ENCODE data around the gene BPHL. TPM values are rescaled to one million over a fixed set of nuclear protein-coding genes. Genes with fewer than 3 reads are reported as not detected.

The BPHL gene
- polyA plus RNA-seq, 1 of the 3 experiments (the other 2 are of a cell fraction) = 21.7 TPM

DNA sequence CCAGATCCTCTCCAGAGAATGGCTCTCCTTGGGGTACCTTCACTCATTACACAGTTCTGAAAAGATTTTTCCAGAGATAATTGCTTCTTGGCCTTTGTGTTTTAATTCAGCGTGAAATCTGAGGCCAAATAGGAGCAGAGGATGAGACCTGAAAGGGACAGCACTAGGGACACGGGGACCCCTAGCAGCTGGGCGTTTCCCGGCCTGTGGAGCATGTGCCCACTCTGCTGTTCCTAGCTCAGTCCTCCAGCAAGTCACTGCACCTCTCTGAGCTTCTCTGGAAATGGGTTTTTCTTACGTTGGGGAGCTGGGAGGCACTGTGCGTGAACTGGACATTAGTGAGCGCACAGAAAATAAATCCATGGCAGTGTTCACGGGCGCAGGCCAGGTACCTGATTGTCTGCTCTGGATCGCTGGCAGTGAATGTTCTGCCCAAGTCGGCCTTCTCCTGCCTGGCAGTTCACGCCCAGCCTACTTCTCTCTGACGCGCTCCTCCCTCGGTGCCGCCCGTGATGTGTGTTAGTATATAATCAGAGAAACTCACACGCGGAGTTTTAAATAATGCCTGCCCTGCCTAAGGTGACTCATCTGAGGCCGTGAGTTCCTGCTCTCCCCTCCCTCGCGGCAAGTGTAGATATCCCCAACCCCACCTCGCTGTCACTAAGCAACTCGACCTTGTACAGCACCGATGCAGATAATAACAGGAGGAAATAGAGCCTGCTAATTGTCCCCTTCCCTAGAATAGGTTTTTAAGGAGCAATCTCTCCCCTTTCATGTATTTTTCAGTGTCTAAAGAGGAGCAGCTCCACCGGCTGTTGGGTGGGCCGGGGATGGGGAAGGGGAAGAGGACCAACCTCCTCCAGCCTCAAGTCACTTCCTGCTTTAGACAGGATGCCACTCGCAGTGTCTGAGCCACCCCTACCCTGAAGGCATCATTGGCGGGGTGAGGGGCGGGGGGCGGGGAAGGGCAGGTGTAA is 41.6 kb downstream of the BPHL start:
- no peak overlapping the region for H3K27ac ChIP-seq (ENCODE audit: low read depth in 2 of 2, low read length in 1 of 2)
- H2AFZ ChIP-seq (ENCODE audit: low read depth) = no peak overlapping the region
- DNase-seq = no peak
- H3K36me3 ChIP-seq (replicated peaks in 1 of 2; ENCODE audit: control insufficient read depth in 1 of 2, insufficient read depth in 2 of 2, low read length in 1 of 2) = peaks cover 6 to 7% of the 10 kb centered on the region in 2 experiments
- H3K4me2 ChIP-seq = no peak overlapping the region
- H3K79me2 ChIP-seq (ENCODE audit: insufficient read depth) = peaks cover 28% of the 10 kb centered on the region
- no peak overlapping the region for H3K4me3 ChIP-seq (ENCODE audit: low read depth in 2 of 2, low read length in 1 of 2)
- no peaks in the 10 kb centered on the region for H3K9me3 ChIP-seq
- H3K9ac ChIP-seq = no peak overlapping the region
- H3K4me1 ChIP-seq (ENCODE audit: control insufficient read depth in 1 of 2, insufficient read depth in 2 of 2, low read depth in 1 of 2, low read length in 1 of 2) = peaks cover 8 to 19% of the 10 kb centered on the region in 2 experiments; a peak in 3 of 4 replicates
- 88% methylated on average over 31 of the region's 31 CpGs for WGBS (ENCODE audit: low lambda C conversion rate)
- H3F3A ChIP-seq (replicated peaks; ENCODE audit: insufficient read depth) = peaks cover 38% of the 10 kb centered on the region
- POLR2A ChIA-PET = interaction anchor here (1.5 kb wide), 1 partner anchor 70 kb away, joined by 3 read pairs; no protein-coding TSS in a partner anchor
- TF ChIP-seq EZH2phosphoT487 (IDR thresholded peaks at IDR 0.05; ENCODE audit: borderline replicate concordance, low read depth) = no peak
- TF ChIP-seq, protein P1, sequence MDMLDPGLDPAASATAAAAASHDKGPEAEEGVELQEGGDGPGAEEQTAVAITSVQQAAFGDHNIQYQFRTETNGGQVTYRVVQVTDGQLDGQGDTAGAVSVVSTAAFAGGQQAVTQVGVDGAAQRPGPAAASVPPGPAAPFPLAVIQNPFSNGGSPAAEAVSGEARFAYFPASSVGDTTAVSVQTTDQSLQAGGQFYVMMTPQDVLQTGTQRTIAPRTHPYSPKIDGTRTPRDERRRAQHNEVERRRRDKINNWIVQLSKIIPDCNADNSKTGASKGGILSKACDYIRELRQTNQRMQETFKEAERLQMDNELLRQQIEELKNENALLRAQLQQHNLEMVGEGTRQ (IDR thresholded peaks at IDR 0.05; ENCODE audit: borderline replicate concordance, low read depth, low read length) = no peak
- no peak for TF ChIP-seq FOXM1 (IDR thresholded peaks at IDR 0.05; ENCODE audit: low read depth)
- TF ChIP-seq, protein P2, sequence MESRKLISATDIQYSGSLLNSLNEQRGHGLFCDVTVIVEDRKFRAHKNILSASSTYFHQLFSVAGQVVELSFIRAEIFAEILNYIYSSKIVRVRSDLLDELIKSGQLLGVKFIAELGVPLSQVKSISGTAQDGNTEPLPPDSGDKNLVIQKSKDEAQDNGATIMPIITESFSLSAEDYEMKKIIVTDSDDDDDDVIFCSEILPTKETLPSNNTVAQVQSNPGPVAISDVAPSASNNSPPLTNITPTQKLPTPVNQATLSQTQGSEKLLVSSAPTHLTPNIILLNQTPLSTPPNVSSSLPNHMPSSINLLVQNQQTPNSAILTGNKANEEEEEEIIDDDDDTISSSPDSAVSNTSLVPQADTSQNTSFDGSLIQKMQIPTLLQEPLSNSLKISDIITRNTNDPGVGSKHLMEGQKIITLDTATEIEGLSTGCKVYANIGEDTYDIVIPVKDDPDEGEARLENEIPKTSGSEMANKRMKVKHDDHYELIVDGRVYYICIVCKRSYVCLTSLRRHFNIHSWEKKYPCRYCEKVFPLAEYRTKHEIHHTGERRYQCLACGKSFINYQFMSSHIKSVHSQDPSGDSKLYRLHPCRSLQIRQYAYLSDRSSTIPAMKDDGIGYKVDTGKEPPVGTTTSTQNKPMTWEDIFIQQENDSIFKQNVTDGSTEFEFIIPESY (IDR thresholded peaks at IDR 0.05; ENCODE audit: borderline replicate concordance, low read depth) = no peak
- TF ChIP-seq RFX5 (IDR thresholded peaks at IDR 0.05; ENCODE audit: low read length) = no peak
- TF ChIP-seq, protein P3, sequence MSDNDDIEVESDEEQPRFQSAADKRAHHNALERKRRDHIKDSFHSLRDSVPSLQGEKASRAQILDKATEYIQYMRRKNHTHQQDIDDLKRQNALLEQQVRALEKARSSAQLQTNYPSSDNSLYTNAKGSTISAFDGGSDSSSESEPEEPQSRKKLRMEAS (IDR thresholded peaks at IDR 0.05; ENCODE audit: low read depth) = no peak
- TF ChIP-seq, protein P4, sequence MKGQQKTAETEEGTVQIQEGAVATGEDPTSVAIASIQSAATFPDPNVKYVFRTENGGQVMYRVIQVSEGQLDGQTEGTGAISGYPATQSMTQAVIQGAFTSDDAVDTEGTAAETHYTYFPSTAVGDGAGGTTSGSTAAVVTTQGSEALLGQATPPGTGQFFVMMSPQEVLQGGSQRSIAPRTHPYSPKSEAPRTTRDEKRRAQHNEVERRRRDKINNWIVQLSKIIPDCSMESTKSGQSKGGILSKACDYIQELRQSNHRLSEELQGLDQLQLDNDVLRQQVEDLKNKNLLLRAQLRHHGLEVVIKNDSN (IDR thresholded peaks at IDR 0.05; ENCODE audit: borderline replicate concordance, low read depth) = no peak
- TF ChIP-seq NFIC (IDR thresholded peaks at IDR 0.05; ENCODE audit: borderline replicate concordance) = no peak
- no peak for TF ChIP-seq POLR2AphosphoS5 (IDR thresholded peaks at IDR 0.05; ENCODE audit: low read depth, low read length)
- TF ChIP-seq, protein P5, sequence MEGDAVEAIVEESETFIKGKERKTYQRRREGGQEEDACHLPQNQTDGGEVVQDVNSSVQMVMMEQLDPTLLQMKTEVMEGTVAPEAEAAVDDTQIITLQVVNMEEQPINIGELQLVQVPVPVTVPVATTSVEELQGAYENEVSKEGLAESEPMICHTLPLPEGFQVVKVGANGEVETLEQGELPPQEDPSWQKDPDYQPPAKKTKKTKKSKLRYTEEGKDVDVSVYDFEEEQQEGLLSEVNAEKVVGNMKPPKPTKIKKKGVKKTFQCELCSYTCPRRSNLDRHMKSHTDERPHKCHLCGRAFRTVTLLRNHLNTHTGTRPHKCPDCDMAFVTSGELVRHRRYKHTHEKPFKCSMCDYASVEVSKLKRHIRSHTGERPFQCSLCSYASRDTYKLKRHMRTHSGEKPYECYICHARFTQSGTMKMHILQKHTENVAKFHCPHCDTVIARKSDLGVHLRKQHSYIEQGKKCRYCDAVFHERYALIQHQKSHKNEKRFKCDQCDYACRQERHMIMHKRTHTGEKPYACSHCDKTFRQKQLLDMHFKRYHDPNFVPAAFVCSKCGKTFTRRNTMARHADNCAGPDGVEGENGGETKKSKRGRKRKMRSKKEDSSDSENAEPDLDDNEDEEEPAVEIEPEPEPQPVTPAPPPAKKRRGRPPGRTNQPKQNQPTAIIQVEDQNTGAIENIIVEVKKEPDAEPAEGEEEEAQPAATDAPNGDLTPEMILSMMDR (IDR thresholded peaks at IDR 0.05) = no peak
- TF ChIP-seq RXRA (IDR thresholded peaks at IDR 0.05; ENCODE audit: borderline replicate concordance, low read depth) = no peak
- no peak for TF ChIP-seq MXI1 (IDR thresholded peaks at IDR 0.05; ENCODE audit: low read depth, low read length)
- TF ChIP-seq SMC3 (IDR thresholded peaks at IDR 0.05; ENCODE audit: low read depth, low read length) = no peak
- TF ChIP-seq FOXJ3 (CRISPR knock-in tag; IDR thresholded peaks at IDR 0.05) = no peak
- TF ChIP-seq NRF1 (IDR thresholded peaks at IDR 0.05; ENCODE audit: low read depth, low read length) = no peak
- no peak for TF ChIP-seq CHD2 (IDR thresholded peaks at IDR 0.05; ENCODE audit: low read length, partially characterized antibody)
- TF ChIP-seq, protein P6, sequence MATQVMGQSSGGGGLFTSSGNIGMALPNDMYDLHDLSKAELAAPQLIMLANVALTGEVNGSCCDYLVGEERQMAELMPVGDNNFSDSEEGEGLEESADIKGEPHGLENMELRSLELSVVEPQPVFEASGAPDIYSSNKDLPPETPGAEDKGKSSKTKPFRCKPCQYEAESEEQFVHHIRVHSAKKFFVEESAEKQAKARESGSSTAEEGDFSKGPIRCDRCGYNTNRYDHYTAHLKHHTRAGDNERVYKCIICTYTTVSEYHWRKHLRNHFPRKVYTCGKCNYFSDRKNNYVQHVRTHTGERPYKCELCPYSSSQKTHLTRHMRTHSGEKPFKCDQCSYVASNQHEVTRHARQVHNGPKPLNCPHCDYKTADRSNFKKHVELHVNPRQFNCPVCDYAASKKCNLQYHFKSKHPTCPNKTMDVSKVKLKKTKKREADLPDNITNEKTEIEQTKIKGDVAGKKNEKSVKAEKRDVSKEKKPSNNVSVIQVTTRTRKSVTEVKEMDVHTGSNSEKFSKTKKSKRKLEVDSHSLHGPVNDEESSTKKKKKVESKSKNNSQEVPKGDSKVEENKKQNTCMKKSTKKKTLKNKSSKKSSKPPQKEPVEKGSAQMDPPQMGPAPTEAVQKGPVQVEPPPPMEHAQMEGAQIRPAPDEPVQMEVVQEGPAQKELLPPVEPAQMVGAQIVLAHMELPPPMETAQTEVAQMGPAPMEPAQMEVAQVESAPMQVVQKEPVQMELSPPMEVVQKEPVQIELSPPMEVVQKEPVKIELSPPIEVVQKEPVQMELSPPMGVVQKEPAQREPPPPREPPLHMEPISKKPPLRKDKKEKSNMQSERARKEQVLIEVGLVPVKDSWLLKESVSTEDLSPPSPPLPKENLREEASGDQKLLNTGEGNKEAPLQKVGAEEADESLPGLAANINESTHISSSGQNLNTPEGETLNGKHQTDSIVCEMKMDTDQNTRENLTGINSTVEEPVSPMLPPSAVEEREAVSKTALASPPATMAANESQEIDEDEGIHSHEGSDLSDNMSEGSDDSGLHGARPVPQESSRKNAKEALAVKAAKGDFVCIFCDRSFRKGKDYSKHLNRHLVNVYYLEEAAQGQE (IDR thresholded peaks at IDR 0.05; ENCODE audit: low read depth, low read length) = no peak
- TF ChIP-seq RAD21 (IDR thresholded peaks at IDR 0.05; ENCODE audit: low read length) = no peak
- CTCF ChIA-PET = no interaction called here
- H3K9me2 ChIP-seq = no peaks in the 10 kb centered on the region
- peaks cover 8% of the 10 kb centered on the region for H4K20me1 ChIP-seq (ENCODE audit: insufficient read depth)
- no peaks in the 10 kb centered on the region for H3K27me3 ChIP-seq (ENCODE audit: insufficient read depth)

Data from SK-N-SH (cell line).